Right renal pelvis (tissue), 4 donors: ENCODE results near the gene SLC13A5. TPM values are rescaled to one million over a fixed set of nuclear protein-coding genes. Genes with fewer than 3 reads are reported as not detected.
"Not testable (repeated sequence)": the region's sequence is repeated elsewhere in the genome, so short reads cannot be mapped to it uniquely, and the experiment has no call there.

Experiments
- DNase-seq, 4 donors: peaks; one replicate each; pipeline ENCODE4 v3.0.0-alpha.2; 2013; ENCODE audit warnings: low read depth in 4 of 4, low spot score in 3 of 4, missing footprints in 1 of 4
- polyA plus RNA-seq, 4 donors: library from polyadenylated mRNA; unstranded; fragments of 120-200 nt; gene quantifications; one replicate each; pipeline ENCODE4 v1.2.1, GENCODE V29; 2013; ENCODE audit not compliant: insufficient read length in 4 of 4

The SLC13A5 gene
- 1 to 10 TPM; 1.0 to 5.2 (median 2.8) TPM for polyA plus RNA-seq

GRCh38 chr17:6713130-6713917 lies at the start of gene SLC13A5:
SLC13A5 (minus strand) TSS chr17:6713369; CDS start chr17:6713333, 36 bp downstream.
- peak in 1 of 4 donors; percentile 5 for DNase-seq

DNA sequence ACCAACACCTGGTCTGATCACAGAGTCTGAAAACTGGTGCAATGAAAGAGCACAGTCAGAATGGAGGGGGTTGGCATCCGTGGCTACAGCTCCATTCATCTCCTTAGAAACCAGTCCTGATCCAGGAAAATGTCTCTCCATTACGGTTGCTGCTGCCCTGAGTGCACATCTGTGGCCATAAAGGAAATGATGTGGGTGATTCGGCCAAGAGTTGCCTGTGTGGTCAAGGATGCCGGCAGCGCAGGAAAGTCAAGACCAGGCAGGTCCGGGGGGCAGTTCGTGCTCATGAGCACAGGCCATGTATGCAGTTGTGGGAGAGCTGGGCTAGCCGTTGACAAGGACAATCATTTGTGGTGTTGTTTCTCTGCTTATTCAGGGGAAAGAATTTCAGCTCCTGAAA lies 48.6 kb upstream of the SLC13A5 start:
- no peak for DNase-seq

DNA sequence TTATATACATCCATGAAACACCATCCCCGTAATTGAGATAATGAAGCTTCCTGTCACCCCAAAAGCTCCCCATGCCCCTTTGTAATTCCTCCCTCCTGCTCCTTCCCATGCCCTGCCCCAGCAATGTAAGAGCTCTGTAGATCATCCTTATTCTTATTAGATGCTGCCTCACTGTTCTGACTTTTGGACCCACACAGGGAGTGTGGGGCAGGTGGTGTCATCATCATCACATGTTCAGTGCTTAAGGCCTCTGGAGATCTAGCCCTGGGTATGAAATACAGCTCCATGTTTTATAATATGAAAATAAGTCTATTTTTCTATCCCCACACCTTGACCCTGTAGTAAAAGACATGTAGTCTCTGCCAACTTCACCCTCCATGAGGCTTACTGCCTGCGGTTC lies 44.6 kb upstream of the SLC13A5 start:
- DNase-seq: no peak

DNA sequence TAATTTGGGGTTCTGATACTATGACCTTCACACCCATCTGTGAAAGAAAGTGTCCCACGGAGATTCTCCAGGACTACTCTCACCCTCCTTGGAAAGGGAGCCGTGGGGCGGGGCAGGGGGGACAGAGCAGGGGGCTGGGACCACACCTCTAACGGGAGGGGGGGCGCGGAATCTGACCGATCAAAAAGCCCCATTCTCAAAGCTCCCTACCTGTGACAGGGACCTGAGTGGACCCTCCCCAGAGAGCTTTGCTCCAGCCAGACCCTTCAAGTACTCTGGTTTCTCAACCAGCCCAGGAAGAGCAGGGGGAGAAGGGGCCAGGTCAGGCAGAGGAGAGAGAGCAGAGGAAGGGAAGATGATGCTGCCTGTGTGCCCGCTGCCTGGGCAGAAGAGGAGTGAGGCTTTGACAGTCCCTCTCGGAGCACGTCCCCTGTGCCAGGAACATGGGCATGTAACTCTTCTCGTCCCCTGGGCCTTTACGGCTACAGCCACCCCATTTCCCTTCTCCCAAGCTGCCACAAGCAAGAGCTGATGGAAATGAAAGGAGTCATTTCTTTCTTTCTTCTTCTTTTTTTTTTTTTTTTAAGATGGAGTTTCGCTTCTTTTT lies 43.4 kb upstream of the SLC13A5 start:
- no peak for DNase-seq

GRCh38 chr17:6755731-6756184 lies 42.6 kb upstream of the SLC13A5 start, which contains the start of gene XAF1:
XAF1 (plus strand) TSS chr17:6756046; CDS start chr17:6756079, 33 bp downstream.
- no peak for DNase-seq

DNA sequence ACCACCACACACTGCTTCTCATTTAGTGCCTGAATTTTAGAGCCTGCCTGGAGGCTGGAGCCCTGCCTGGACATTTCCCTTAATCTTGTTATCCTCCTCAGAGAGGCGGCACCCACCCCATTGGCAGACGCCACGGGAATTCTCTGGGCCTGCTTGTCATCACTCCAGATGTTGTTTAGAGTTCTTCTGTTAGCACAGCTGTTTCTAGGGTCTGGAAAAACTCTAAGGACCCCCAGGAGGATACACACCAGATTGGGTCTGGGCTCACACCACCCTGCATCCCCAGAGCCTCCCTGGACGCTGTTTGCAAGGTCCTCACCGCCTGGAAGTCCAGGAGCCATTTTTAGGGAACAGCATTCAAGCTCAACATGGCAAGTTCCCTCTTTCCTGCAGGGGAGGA lies 42.1 kb upstream of the SLC13A5 start:
- DNase-seq: no peak

DNA sequence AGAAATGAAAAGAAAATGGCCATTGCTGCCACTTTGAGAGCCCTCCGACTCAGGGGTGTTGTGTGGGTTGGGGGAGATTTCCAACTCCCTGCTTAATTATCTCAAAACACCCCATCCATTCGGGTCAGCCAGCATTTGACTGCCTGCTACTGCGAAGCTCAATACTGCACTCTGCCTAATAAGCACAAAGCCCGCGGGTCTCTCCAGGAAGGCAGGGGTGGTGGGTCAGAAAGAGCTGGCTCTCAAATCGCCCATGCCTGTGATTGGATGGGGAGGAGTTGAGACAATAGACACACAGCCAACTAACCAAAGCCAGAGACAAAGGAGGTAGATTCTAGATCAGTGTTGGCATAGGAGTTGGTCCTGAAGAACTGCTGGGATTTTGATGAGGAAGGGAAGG lies 40.4 kb upstream of the SLC13A5 start:
- no peak for DNase-seq

DNA sequence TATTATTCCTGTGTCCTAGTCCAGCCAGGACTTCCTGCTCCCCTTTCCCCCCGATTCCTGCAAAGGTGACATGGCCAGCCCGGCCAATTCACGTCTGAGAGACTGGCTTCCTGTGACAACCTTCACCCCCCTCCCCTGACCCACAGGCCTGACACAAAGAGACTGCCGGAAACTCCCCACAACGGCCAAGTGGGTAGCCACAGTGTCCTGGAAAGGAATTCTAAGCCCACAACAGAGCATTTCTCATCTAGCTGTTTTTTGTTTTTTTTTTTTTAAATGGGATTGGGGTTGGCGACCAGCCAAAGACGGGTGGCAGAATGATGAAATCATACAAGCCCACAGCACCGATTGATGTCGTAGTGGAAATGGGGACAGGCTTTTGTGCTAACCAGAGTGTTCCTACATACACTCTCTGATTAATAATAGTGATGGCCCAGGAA lies 39.9 kb upstream of the SLC13A5 start:
- DNase-seq: peak in 2 of 4 donors; percentile 14 to 30

DNA sequence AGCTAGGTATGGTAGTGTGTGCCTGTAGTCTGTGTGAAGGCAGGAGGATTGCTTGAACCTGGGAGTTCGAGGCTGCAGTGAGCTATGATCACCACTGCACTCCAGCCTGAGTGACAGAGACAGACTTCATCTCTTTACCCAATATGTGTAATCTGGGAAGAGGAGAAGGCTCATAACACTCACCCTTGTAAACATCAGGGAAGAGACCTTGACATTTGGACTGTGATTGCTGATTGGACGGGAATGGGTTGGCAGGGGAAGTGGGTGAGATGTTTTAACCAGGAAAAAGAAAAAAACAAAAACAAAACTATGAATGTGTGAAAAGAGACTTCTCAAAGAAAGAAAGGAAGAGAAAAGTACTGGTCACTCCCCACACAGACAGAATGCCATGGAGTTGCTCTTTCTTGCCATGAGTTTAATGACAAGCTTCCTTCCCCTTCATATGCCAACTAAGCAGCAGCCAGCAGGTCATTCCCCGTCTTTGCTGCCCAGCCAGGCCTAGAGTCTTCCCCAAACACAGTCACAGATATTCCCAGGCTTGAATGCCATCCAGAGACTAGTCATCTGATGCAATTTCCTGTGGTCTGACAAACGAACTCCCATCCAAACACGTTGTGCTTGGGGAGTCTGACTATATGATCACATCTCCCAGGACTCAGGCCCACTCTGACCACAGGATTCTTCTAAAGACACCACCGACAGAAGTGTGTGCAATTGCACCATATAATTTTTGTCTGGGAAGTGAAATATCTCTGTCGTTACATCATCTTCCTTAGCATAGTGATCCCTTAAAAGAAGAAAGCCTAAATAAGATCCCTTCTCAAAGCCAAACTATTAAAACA lies 39.1 kb upstream of the SLC13A5 start:
- DNase-seq: no peak

DNA sequence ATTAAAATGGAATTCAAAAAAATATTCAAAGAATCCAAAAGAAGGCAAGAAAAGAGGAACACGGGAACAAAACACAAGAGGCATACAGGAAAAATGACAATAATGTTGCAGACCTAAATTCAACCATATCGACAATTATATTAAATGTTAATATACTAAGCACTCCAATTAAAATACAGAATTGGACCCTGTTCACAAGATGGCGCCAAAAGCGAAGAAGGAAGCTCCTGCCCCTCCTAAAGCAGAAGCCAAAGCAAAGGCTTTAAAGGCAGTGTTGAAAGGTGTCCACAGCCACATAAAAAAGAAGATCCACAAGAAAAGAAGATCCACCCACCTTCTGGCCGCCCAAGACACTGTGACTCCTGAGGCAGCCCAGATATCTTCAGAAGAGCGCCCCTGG lies 36.4 kb upstream of the SLC13A5 start:
- no peak for DNase-seq

DNA sequence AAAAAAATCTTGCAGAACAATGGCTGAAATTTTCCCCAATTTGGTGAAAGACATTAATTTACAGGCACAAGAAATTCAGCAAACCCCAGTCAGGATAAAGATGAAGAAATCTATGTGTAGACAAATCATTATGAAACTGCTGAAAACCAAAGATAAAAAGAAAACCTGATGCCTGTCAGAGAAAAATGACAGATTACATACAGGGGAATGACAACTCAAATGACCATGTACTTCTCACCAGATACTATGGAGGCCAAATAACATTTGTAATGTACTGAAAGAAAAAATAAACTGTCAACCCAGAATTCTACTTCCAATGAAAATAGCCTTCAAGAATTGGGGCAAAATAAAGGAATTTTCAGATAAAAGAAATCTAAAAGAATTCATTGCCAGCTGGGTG lies 35.4 kb upstream of the SLC13A5 start:
- DNase-seq: no peak

- not testable (repeated sequence) for DNase-seq
Measured at GRCh38 chr17:6746665-6747064, 33.5 kb upstream of the SLC13A5 start.

- DNase-seq: no peak
Measured at GRCh38 chr17:6729531-6729930, 16.4 kb upstream of the SLC13A5 start.

- no peak for DNase-seq
Measured at GRCh38 chr17:6724009-6724408, 10.8 kb upstream of the SLC13A5 start.

DNA sequence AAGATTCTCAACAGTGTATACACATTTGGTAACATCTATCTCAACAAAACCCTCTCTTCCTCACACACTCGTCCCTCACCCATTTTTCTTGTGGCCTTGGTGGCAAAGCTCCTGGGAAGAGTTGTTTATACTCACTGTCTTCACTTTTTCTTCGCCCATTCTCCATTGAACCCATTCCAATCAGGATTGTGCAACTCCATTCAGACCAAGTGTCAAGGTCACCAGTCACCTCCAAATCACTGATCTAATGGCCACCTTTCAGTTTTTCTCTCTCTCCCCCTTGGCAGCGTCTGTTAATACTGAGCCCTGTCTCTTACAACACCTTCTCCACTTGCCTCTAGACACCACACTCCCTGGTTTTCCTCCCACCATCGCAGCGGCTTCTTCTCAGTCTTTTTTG lies 8.6 kb upstream of the SLC13A5 start:
- DNase-seq: no peak

DNA sequence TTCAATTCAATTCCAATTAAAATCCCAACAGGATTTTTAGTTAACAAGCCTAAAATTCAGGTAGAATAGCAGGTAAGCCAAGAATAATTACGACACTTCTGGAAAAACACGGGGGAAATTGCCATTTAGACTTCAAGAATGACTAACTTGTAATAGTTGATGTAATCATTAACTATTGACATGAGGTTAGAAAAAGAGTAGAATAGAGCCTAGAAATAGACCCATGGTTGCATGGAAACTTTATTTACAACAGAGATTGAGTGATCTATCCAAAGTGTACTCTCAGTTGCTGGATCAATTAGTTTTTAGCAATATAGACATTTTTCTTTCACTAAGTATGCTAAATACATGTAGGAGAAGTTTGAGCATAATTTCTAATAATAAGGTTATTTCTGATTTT lies 3.6 kb upstream of the SLC13A5 start:
- no peak for DNase-seq

GRCh38 chr17:6714315-6714874 lies 1.2 kb upstream of the SLC13A5 start:
- no peak for DNase-seq

- DNase-seq: no peak
Measured at GRCh38 chr17:6713918-6714271, 726 bp upstream of the SLC13A5 start.

GRCh38 chr17:6712854-6713129 lies 377 bp downstream of the SLC13A5 start:
- DNase-seq: no peak

DNA sequence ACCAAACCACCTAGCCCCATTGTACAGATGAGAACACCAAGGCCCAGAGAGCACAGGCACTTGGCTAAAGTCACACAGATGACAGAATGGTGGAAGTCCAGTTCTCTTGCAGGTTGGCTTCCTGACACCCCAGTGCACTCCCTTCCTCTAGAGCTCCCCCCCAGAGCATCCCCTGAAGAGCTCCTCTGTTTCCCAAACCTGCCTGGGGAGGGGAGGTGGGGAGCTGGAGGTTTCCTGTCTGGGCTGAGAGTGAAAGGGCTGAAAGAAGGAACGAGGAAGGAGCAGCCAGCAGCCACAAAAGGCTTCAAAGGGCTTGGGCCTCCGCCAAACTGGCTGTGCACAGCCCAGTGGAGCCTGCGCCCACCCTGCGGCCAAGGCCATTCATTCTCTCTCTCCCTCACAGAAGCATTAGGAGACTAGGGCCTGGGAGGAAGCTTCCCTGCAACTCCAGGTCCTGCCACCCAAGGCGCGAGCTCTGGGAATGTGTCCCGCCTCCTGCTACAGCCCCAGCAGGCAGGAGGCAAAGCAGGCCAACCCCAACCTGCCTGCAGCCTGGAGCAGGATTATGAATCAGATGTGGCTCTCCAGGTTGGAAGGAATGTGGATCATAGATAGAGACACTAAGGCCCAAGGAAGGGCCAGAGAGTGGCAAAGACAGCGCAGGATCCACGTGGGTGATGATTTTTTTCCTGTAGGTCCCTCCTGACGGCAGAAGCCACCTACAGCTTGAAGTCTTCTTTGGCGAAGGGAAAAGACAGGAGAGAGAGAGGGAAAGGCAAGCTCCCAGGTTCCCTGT lies 913 bp downstream of the SLC13A5 start:
- peak in 1 of 4 donors; percentile 7 for DNase-seq
